ACC112 (cell line): ENCODE measurements around the gene KRTAP3-1.
"Not testable (repeated sequence)": the region's sequence is repeated elsewhere in the genome, so short reads cannot be mapped to it uniquely, and the experiment has no call there.

Source experiments
- H2AFZ ChIP-seq: fragments of 200-600 bp; sonication (generic); one replicate; pipeline ENCODE4 v1.6.0; 2017; ENCODE audit warnings: antibody characterized with exemption, low read length; ENCODE audit not compliant: unreplicated experiment
- H3K27ac ChIP-seq: fragments of 200-600 bp; sonication (generic); 2 replicates; pipeline ENCODE4 v1.5.1; 2014; ENCODE audit warnings: low read depth, mild to moderate bottlenecking, antibody characterized with exemption, low read length, moderate library complexity
- H3K27me3 ChIP-seq: fragments of 200-600 bp; sonication (generic); 2 replicates; pipeline ENCODE4 v1.6.1; 2014; ENCODE audit warnings: mild to moderate bottlenecking, antibody characterized with exemption, low read length, moderate library complexity, mixed read lengths; ENCODE audit not compliant: insufficient read depth
- H3K36me3 ChIP-seq: fragments of 200-600 bp; sonication (generic); 2 replicates; pipeline ENCODE4 v1.6.1; 2016; ENCODE audit warnings: mild to moderate bottlenecking, antibody characterized with exemption, low read length, moderate library complexity, mixed read lengths; ENCODE audit not compliant: insufficient read depth
- H3K4me1 ChIP-seq: fragments of 200-600 bp; sonication (generic); one replicate; pipeline ENCODE4 v1.6.1; 2016; ENCODE audit warnings: low read length, mixed read lengths; ENCODE audit not compliant: insufficient read depth, unreplicated experiment, control insufficient read depth
- H3K4me3 ChIP-seq: fragments of 200-600 bp; sonication (generic); 2 replicates; pipeline ENCODE4 v1.5.1; 2014; ENCODE audit warnings: mild to moderate bottlenecking, low read depth, low read length
- H3K79me2 ChIP-seq: fragments of 200-600 bp; sonication (generic); one replicate; pipeline ENCODE4 v1.6.0; 2016; ENCODE audit warnings: low read length; ENCODE audit not compliant: control insufficient read depth, unreplicated experiment, insufficient read depth

The KRTAP3-1 gene

GRCh38 chr17:41040783-41041571 is 32.0 kb upstream of the KRTAP3-1 start, which contains the start of gene KRTAP1-1:
Gene KRTAP1-1, minus strand, starts transcription at chr17:41041450. Its CDS starts 53 bp downstream, at chr17:41041397.
- H3K4me3 ChIP-seq, H2AFZ ChIP-seq, H3K27ac ChIP-seq, H3K79me2 ChIP-seq, H3K36me3 ChIP-seq, H3K4me1 ChIP-seq, H3K27me3 ChIP-seq: not testable (repeated sequence)

- no peak overlapping the region for H3K4me3 ChIP-seq
- no peaks in the 10 kb centered on the region for H3K36me3 ChIP-seq
- no peaks in the 10 kb centered on the region for H3K4me1 ChIP-seq
These were observed 29.0 kb upstream of the KRTAP3-1 start for GRCh38 chr17:41037853-41038350.

GRCh38 chr17:41034346-41034935 is 25.5 kb upstream of the KRTAP3-1 start, which contains the start of gene KRTAP1-3:
Gene KRTAP1-3, minus strand, starts transcription at chr17:41034874. Its CDS starts 53 bp downstream, at chr17:41034821.
- H2AFZ ChIP-seq, H3K4me3 ChIP-seq, H3K27me3 ChIP-seq, H3K27ac ChIP-seq, H3K36me3 ChIP-seq, H3K4me1 ChIP-seq, H3K79me2 ChIP-seq: not testable (repeated sequence)

More at GRCh38 chr17:41037853-41038350, 29.0 kb upstream of the KRTAP3-1 start:
- no peaks in the 10 kb centered on the region for H3K79me2 ChIP-seq
- H3K27ac ChIP-seq, result no peak overlapping the region
- H2AFZ ChIP-seq, result no peak overlapping the region
- H3K27me3 ChIP-seq, result no peaks in the 10 kb centered on the region

GRCh38 chr17:41029633-41030245 is 20.8 kb upstream of the KRTAP3-1 start, which contains the start of gene KRTAP1-4:
Gene KRTAP1-4, minus strand, starts transcription at chr17:41030195. Its CDS starts 117 bp downstream, at chr17:41030078.
- H3K36me3 ChIP-seq, result no peaks in the 10 kb centered on the region
- peaks cover 20% of the 10 kb centered on the region for H3K4me1 ChIP-seq
- H3K4me3 ChIP-seq, result no peak within 1 kb of the TSS
- H3K27ac ChIP-seq, result no peak within 1 kb of the TSS
- H3K27me3 ChIP-seq, result no peaks in the 10 kb centered on the region
- no peak within 1 kb of the TSS for H2AFZ ChIP-seq
- H3K79me2 ChIP-seq, result no peaks in the 10 kb centered on the region

GRCh38 chr17:41026715-41027471 is 18.0 kb upstream of the KRTAP3-1 start, which contains the start of gene KRTAP1-5:
Gene KRTAP1-5, minus strand, starts transcription at chr17:41027208. Its CDS starts 53 bp downstream, at chr17:41027155.
- no peaks in the 10 kb centered on the region for H3K36me3 ChIP-seq
- peaks cover 24% of the 10 kb centered on the region for H3K4me1 ChIP-seq
- H3K27ac ChIP-seq, result peak within 1 kb of the TSS; percentile 55

GRCh38 chr17:41024697-41025096 is 15.8 kb upstream of the KRTAP3-1 start:
- no peak overlapping the region for H3K4me3 ChIP-seq
- H3K4me1 ChIP-seq, result peaks cover 24% of the 10 kb centered on the region
- peak overlapping the region; percentile 22 for H2AFZ ChIP-seq
- H3K36me3 ChIP-seq, result no peaks in the 10 kb centered on the region
- H3K27ac ChIP-seq, result no peak overlapping the region
- no peaks in the 10 kb centered on the region for H3K79me2 ChIP-seq
- no peaks in the 10 kb centered on the region for H3K27me3 ChIP-seq

More at GRCh38 chr17:41026715-41027471, 18.0 kb upstream of the KRTAP3-1 start, which contains the start of gene KRTAP1-5:
- Histone ChIP-seq H3K27me3 (no peaks in the 10 kb centered on the region), H2AFZ (peak within 1 kb of the TSS; percentile 57), H3K79me2 (no peaks in the 10 kb centered on the region), H3K4me3 (no peak within 1 kb of the TSS)

- H2AFZ ChIP-seq, result no peak overlapping the region
- no peak overlapping the region for H3K4me3 ChIP-seq
- no peaks in the 10 kb centered on the region for H3K36me3 ChIP-seq
- H3K27me3 ChIP-seq, result no peaks in the 10 kb centered on the region
- no peaks in the 10 kb centered on the region for H3K79me2 ChIP-seq
- H3K4me1 ChIP-seq, result peaks cover 8% of the 10 kb centered on the region
- H3K27ac ChIP-seq, result no peak overlapping the region
These were observed 11.4 kb upstream of the KRTAP3-1 start for GRCh38 chr17:41020336-41020735.

GRCh38 chr17:41019415-41019814 is 10.5 kb upstream of the KRTAP3-1 start:
- Histone ChIP-seq H3K79me2 (no peaks in the 10 kb centered on the region), H2AFZ (no peak overlapping the region), H3K27me3 (no peaks in the 10 kb centered on the region), H3K4me3 (no peak overlapping the region), H3K36me3 (no peaks in the 10 kb centered on the region), H3K27ac (no peak overlapping the region), H3K4me1 (peaks cover 1% of the 10 kb centered on the region)

- Histone ChIP-seq H2AFZ (no peak overlapping the region), H3K36me3 (no peaks in the 10 kb centered on the region), H3K4me1 (no peaks in the 10 kb centered on the region), H3K79me2 (no peaks in the 10 kb centered on the region), H3K27ac (no peak overlapping the region), H3K27me3 (no peaks in the 10 kb centered on the region), H3K4me3 (no peak overlapping the region)
These were observed 9.6 kb upstream of the KRTAP3-1 start for GRCh38 chr17:41018541-41018940.
